ENCODE measurements around the gene FAM9A.

GRCh38 chrX:8850478-8850877 lies 49.3 kb upstream of the FAM9A start:
- no peak for TF ChIP-seq CTCF (IDR thresholded peaks at IDR 0.05; ENCODE audit: control extremely low read depth in 1 of 3, insufficient read depth in 1 of 3, low read depth in 1 of 3, low read length in 3 of 3)
- TF ChIP-seq EP300 (IDR thresholded peaks at IDR 0.05; ENCODE audit: borderline replicate concordance in 1 of 2, low read depth in 2 of 2, low read length in 2 of 2): no peak
- TF ChIP-seq, protein P1, sequence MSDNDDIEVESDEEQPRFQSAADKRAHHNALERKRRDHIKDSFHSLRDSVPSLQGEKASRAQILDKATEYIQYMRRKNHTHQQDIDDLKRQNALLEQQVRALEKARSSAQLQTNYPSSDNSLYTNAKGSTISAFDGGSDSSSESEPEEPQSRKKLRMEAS (IDR thresholded peaks at IDR 0.05): no peak
- TF ChIP-seq YY1 (IDR thresholded peaks at IDR 0.05; ENCODE audit: low read depth, low read length): no peak
- no peak for TF ChIP-seq POLR2AphosphoS5 (IDR thresholded peaks at IDR 0.05; ENCODE audit: low read depth, low read length)
- TF ChIP-seq USF2 (IDR thresholded peaks at IDR 0.05; ENCODE audit: low read length): no peak
- no peak for TF ChIP-seq GTF2F1 (IDR thresholded peaks at IDR 0.05; ENCODE audit: borderline replicate concordance, low read depth, low read length)

All from H1 (cell line).